HG02610 (cell line): Measurements from ENCODE around the gene DLGAP3.
"Not testable (repeated sequence)": the region's sequence is repeated elsewhere in the genome, so short reads cannot be mapped to it uniquely, and the experiment has no call there.

Experiments used
- ATAC-seq: cut with Tn5 transposase; IDR thresholded peaks from one replicate; pipeline ENCODE4 v1.9.1; 2021; ENCODE audit warnings: mild to moderate bottlenecking, moderate library complexity; ENCODE audit not compliant: unreplicated experiment

The DLGAP3 gene, protein sequence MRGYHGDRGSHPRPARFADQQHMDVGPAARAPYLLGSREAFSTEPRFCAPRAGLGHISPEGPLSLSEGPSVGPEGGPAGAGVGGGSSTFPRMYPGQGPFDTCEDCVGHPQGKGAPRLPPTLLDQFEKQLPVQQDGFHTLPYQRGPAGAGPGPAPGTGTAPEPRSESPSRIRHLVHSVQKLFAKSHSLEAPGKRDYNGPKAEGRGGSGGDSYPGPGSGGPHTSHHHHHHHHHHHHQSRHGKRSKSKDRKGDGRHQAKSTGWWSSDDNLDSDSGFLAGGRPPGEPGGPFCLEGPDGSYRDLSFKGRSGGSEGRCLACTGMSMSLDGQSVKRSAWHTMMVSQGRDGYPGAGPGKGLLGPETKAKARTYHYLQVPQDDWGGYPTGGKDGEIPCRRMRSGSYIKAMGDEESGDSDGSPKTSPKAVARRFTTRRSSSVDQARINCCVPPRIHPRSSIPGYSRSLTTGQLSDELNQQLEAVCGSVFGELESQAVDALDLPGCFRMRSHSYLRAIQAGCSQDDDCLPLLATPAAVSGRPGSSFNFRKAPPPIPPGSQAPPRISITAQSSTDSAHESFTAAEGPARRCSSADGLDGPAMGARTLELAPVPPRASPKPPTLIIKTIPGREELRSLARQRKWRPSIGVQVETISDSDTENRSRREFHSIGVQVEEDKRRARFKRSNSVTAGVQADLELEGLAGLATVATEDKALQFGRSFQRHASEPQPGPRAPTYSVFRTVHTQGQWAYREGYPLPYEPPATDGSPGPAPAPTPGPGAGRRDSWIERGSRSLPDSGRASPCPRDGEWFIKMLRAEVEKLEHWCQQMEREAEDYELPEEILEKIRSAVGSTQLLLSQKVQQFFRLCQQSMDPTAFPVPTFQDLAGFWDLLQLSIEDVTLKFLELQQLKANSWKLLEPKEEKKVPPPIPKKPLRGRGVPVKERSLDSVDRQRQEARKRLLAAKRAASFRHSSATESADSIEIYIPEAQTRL

GRCh38 chr1:34929497-34929852 lies at the start of gene DLGAP3:
Gene DLGAP3, minus strand, starts transcription at chr1:34929650. Its CDS starts 24,267 bp downstream, at chr1:34905383.
- no peak for ATAC-seq

DNA sequence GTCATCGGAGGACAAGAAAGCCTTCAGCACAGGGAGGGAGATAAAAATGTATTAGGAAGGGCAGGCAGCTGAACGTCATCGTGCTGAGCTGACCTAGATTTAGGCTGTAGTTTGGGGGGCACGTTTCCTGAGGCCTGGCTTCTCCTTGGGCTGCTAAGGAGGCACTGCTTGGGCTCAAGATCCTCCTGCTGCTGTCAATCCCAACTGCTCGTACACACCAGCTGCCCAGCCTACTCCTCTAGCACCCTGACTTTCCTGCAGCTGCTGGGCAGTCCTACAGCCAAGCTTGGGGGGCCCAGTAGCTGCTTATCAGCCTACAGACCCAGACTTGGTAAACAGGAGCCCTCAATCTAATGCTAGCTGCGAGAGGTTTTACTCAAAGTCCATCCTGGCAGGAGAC lies 49.5 kb upstream of the DLGAP3 start:
- ATAC-seq: no peak

GRCh38 chr1:34977858-34978257 lies 48.4 kb upstream of the DLGAP3 start:
- no peak for ATAC-seq

- ATAC-seq: no peak
These were observed 47.7 kb upstream of the DLGAP3 start for GRCh38 chr1:34977210-34977471.

- ATAC-seq: no peak
These were observed 47.1 kb upstream of the DLGAP3 start for GRCh38 chr1:34976384-34977209.

DNA sequence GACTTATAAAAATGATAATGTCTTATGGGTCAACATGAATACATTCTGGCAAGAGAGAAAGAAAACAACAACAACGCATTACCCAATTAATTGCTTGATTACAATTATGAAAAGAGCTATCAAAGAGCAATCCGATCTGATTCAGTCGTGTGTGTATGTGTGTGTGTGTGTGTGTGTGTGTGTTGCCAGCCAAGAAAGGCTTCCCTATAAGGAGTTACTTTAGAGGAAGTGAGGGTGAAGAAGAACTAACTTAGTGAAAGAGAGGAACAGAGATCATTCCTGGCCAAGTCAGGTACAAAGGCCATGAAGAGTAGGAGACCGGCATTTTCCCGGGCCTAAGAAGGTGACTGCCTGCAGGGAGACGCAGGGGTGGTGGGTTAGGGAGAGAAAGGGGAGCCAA lies 46.3 kb upstream of the DLGAP3 start:
- no peak for ATAC-seq

- no peak for ATAC-seq
These were observed 45.9 kb upstream of the DLGAP3 start for GRCh38 chr1:34975338-34975737.

DNA sequence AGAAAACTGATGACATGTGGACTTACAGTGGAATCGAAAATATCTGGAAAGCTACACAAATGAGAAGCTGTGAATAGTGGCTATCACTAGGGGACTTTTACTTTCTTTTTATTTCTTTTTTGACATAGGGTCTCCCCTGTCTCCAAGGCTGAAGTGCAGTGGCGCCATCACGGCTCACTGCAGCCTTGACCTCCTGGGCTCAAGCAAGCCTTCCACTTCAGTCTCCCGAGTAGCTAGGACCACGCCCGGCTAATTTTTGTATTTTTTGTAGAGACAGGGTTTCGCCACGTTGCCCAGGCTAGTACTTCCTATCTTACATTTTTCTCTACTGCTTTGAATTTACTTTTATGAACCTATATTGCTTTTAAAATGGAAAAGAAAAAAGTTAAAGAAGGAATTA lies 45.2 kb upstream of the DLGAP3 start:
- no peak for ATAC-seq

DNA sequence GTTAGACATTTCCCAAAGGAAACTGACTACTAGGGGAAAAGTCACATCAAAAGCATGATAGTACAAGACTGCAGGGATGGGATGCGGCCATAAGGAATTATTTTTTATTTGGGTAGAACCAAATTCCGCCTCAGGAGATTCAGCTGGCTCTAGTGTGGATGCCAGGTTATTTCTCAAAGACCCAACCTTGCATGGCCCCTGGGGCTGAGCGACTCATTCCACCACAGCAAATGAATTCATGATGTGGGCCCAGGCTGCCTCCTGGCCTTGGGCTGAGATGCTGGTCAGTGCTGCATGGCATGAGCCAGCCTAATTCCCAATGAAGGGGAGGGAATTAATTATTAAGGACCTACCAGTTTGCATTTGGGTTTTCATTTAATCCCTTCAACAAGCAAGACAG lies 43.9 kb upstream of the DLGAP3 start:
- no peak for ATAC-seq

DNA sequence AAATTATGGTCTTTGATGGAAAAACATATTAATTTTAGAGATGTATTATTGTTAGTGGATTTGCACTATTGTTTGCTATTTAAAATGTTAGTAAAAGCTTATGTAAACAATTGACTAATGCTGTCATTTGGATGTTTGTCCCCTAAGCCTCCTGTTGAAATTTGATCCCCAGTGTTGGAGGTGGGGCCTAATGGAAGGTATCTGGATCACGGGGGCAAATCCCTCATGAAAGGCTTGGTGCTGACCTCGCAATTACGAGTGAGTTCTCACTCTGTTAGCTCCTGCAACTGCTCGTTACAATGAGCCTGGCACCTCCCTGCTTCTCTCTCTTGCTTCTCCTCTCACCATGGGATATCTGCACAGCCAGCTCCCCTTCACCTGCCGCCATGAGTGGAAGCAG lies 41.4 kb upstream of the DLGAP3 start:
- no peak for ATAC-seq

- no peak for ATAC-seq
These were observed 40.8 kb upstream of the DLGAP3 start for GRCh38 chr1:34970220-34970735.

- ATAC-seq: not testable (repeated sequence)
These were observed 38.8 kb upstream of the DLGAP3 start for GRCh38 chr1:34968297-34968696.

DNA sequence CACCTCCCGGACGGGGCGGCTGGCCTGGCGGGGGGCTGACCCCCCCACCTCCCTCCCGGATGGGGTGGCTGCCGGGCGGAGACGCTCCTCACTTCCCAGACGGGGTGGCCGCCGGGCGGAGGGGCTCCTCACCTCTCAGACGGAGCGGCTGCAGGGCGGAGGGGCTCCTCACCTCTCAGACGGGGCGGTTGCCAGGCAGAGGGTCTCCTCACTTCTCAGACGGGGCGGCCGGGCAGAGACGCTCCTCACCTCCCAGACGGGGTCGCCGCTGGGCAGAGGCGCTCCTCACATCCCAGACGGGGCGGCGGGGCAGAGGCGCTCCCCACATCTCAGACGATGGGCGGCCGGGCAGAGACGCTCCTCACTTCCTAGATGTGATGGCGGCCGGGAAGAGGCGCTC lies 38.2 kb upstream of the DLGAP3 start:
- not testable (repeated sequence) for ATAC-seq

DNA sequence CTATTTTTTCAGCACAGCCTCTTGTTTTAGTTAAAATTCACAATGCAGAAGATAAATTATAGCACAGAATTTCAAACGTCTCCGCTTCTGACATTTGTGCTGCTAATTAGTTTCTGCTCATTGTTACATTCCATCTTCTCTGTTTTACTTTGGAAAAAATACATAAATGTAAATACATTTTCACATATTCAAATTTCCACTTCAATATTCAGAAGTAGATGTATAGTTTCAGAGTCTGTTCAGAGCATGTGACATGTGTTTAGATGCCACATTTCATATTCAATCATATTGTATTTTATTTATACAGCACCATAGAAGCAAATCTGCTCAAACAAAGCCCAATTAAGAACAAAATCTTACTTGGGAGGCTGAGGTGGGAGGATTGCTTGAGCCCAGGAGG lies 36.1 kb upstream of the DLGAP3 start:
- no peak for ATAC-seq

DNA sequence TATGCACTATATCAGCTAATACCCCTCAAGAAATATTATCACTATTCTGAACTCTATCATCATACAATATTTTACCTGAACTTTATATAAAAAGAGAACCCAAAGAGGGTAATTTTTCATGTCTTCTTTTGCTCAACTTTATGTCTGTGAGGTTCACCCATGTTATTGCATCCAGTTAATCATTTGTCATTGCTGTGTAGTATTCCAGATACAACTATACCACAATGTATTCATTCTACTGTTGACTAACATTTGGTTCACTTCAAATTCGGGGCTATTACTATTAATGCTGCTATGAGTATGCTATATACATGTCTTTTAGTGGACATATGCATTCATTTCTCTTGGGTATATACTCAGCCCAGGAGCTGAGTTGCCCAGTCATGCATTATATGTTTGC lies 21.0 kb upstream of the DLGAP3 start:
- ATAC-seq: no peak

DNA sequence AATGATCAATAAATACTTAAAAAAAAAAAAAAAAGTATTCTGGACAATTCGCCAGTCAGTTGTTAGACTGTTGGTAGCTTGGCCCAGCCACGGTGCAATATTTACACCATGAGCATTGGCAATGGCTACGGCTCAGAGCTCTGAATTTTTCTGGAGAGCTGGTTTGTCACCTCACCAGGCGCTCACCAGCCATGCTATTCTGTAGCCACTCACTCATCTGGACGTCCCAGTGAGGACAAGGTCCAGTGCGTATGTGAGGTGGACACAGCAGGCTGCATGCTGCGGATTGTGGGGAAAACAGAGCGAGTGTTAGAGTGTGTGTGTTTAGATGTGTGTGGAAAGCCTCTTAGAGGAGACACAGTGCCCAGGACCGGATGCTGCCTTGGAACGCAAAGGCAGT lies 19.3 kb upstream of the DLGAP3 start:
- not testable (repeated sequence) for ATAC-seq

- not testable (repeated sequence) for ATAC-seq
These were observed 18.3 kb upstream of the DLGAP3 start for GRCh38 chr1:34947641-34948314.

- ATAC-seq: no peak
These were observed 16.8 kb upstream of the DLGAP3 start for GRCh38 chr1:34946211-34946610.

- ATAC-seq: not testable (repeated sequence)
These were observed 12.3 kb upstream of the DLGAP3 start for GRCh38 chr1:34941798-34942197.

DNA sequence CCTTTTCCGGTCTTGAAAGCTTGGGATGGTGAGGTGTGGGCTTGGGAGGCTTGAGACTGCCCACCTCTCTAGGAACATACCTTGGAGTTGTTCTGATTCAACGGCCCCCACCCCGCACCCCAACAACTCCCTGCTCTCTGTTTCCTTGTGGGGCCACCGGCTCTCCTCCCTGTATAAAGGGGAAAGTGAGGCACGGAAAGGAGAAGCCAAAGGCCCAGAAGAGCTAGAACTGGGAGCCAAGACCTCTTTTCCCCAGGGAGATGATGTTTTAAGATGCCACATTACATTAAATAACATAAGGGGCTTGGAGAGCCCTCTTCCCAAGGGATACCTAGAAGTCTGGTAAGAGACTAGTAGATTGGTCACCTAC lies 1.2 kb upstream of the DLGAP3 start:
- no peak for ATAC-seq
